ENCODE data around the gene SLFN5.
"Not testable (repeated sequence)": the region's sequence is repeated elsewhere in the genome, so short reads cannot be mapped to it uniquely, and the experiment has no call there.

The SLFN5 gene

DNA sequence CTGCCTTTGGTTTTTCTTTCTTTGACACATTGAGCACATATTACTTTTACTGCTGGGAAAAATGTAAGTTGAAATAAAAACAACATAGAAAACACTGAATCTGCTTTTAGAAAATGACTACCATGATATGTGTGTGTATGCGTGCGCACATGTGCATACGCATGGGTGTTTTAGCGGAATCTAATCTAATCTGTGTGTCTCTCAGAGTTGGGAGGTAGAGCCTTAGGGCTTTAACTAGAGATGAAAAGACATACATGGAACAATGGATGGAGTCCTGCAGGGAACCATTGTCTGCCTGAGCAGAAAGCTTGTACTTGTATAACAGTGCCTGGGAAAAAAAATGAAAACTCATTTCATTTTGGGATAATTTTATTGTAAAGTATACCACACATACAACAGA, 12.4 kb downstream of the SLFN5 start:
- DNase-seq (ENCODE audit: low read depth), result no peak
- H3K4me3 ChIP-seq (ENCODE audit: low read length), result no peak overlapping the region
- TF ChIP-seq, protein P1, sequence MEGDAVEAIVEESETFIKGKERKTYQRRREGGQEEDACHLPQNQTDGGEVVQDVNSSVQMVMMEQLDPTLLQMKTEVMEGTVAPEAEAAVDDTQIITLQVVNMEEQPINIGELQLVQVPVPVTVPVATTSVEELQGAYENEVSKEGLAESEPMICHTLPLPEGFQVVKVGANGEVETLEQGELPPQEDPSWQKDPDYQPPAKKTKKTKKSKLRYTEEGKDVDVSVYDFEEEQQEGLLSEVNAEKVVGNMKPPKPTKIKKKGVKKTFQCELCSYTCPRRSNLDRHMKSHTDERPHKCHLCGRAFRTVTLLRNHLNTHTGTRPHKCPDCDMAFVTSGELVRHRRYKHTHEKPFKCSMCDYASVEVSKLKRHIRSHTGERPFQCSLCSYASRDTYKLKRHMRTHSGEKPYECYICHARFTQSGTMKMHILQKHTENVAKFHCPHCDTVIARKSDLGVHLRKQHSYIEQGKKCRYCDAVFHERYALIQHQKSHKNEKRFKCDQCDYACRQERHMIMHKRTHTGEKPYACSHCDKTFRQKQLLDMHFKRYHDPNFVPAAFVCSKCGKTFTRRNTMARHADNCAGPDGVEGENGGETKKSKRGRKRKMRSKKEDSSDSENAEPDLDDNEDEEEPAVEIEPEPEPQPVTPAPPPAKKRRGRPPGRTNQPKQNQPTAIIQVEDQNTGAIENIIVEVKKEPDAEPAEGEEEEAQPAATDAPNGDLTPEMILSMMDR (IDR thresholded peaks at IDR 0.05; ENCODE audit: insufficient read depth, low read depth, low read length, missing control alignments), result no peak

DNA sequence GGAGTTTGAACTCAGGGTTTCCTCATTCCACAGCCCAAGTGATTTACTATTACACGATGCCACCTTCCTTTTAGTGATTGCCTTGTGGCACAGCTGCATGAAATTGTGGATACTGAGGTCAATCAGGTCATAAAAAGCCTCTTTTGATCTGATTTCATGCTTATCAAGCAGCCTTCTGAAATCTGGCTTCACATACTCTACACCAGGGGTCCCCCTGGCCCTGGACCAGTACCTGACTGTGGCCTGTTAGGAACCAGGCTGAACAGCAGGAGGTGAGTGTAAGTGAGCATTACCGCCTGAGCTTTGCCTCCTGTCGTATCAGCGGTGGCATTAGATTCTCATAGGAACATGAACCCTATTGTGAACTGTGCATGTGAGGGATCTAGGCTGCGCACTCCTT, 13.8 kb downstream of the SLFN5 start:
- DNase-seq (ENCODE audit: low read depth), result no peak
- no peak overlapping the region for H3K4me3 ChIP-seq (ENCODE audit: low read length)
- TF ChIP-seq, protein P1 (IDR thresholded peaks at IDR 0.05; ENCODE audit: insufficient read depth, low read depth, low read length, missing control alignments), result no peak

DNA sequence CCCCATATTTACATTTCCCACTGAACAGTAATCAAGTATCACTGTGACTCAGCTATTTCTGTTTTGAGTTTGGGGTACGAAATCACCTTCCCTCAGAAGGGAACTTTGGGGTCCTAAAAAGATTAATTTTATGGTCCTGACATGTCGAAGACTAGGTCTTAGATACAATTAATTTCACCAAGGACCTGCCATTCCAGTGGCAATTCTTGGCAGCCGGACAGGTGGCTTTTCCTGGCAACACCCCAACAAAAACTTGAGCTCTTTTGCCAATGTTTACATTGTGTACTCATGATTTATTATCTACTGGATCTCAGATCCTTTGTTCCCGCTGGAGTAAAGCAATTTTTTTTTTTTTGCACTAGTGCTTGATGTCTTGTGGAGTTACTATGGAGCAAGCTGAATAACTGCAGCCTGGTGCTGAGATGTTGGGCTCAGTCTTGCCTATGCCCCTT, 14.4 kb downstream of the SLFN5 start:
- TF ChIP-seq, protein P1 (IDR thresholded peaks at IDR 0.05; ENCODE audit: insufficient read depth, low read depth, low read length, missing control alignments), result no peak
- no peak overlapping the region for H3K4me3 ChIP-seq (ENCODE audit: low read length)
- peak; percentile 89 for DNase-seq (ENCODE audit: low read depth)

DNA sequence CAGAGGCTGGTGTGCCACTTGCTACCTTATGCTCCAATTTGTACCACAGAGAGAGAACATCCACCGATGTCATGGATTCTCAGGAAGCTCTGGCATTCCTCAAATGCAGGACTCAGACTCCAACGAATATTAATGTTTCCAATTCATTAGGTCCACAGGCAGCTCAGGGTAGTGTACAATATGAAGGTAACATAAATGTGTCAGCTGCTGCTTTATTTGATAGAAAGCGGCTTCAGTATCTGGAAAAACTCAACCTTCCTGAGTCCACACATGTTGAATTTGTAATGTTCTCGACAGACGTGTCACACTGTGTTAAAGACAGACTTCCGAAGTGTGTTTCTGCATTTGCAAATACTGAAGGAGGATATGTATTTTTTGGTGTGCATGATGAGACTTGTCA, 16.1 kb downstream of the SLFN5 start:
- H3K4me3 ChIP-seq (ENCODE audit: low read length), result no peak overlapping the region
- no peak for DNase-seq (ENCODE audit: low read depth)
- TF ChIP-seq, protein P1 (IDR thresholded peaks at IDR 0.05; ENCODE audit: insufficient read depth, low read depth, low read length, missing control alignments), result no peak

DNA sequence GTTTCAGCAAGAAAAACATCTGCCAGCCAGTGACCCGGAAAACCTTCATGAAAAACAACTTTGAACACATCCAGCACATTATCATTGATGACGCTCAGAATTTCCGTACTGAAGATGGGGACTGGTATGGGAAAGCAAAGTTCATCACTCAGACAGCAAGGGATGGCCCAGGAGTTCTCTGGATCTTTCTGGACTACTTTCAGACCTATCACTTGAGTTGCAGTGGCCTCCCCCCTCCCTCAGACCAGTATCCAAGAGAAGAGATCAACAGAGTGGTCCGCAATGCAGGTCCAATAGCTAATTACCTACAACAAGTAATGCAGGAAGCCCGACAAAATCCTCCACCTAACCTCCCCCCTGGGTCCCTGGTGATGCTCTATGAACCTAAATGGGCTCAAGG, 22.2 kb downstream of the SLFN5 start:
- no peak overlapping the region for H3K4me3 ChIP-seq (ENCODE audit: low read length)
- TF ChIP-seq, protein P1 (IDR thresholded peaks at IDR 0.05; ENCODE audit: insufficient read depth, low read depth, low read length, missing control alignments), result no peak
- no peak for DNase-seq (ENCODE audit: low read depth)

DNA sequence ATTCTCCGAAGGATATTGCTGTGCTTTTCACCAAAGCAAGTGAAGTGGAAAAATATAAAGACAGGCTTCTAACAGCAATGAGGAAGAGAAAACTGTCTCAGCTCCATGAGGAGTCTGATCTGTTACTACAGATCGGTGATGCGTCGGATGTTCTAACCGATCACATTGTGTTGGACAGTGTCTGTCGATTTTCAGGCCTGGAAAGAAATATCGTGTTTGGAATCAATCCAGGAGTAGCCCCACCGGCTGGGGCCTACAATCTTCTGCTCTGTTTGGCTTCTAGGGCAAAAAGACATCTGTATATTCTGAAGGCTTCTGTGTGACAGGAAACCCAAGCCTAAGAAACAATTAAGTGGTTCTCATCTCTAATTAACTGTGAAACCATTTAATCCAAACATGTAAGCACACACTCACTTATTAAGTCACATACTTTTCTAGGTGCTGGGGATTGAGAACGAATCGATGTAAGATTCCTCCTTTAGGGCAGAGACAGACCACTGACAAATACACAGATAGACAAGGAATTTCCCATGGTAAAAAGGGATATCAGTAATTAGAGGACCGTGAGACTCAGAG, 22.8 kb downstream of the SLFN5 start:
- no peak overlapping the region for H3K4me3 ChIP-seq (ENCODE audit: low read length)
- TF ChIP-seq, protein P1 (IDR thresholded peaks at IDR 0.05; ENCODE audit: insufficient read depth, low read depth, low read length, missing control alignments), result no peak
- no peak for DNase-seq (ENCODE audit: low read depth)

DNA sequence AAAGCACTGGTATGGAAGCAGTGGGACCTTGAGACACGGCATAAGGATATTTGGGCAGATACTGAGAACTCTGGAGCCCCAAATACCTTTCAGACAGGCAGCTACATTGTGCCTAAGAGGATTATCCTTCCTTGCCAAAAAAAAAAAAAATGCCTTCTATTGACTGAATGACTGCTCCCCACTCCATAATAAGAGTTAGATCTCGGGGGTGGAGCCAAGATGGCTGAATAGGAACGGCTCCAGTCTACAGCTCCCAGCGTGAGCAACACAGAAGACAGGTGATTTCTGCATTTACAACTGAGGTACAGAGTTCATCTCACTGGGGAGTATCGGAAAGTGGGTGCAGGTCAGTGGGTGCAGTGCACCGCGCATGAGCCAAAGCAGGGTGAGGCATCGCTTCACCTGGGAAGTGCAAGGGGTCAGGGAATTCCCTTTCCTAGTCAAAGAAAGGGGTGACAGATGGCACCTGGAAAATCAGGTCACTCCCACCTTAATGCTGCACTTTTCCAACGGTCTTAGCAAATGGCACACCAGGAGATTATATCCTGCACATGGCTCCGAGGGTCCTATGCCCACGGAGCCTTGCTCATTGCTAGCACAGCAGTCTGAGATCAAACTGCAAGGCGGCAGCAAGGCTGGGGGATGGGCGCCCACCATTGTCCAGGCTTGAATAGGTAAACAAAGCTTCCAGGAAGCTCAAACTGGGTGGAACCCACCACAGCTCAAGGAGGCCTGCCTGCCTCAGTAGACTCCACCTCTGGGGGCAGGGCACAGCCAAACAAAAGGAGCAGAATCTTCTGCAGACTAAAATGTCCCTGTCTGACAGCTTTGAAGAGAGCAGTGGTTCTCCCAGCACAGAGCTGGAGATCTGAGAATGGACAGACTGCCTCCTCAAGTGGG, 31.5 kb downstream of the SLFN5 start:
- not testable (repeated sequence) for DNase-seq (ENCODE audit: low read depth); H3K4me3 ChIP-seq (ENCODE audit: low read length)

DNA sequence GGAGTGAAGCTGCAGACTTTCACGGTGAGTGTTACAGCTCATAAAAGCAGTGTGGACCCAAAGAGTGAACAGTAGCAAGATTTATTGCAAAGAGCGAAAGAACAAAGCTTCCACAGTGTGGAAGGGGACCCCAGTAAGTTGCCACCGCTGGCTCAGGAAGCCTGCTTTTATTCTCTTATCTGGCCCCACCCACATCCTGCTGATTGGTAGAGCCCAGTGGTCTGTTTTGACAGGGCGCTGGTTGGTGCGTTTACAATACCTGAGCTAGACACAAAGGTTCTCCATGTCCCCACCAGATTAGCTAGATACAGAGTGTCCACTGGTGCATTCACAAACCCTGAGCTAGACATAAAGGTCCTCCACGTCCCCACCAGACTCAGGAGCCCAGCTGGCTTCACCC, 35.6 kb downstream of the SLFN5 start:
- H3K4me3 ChIP-seq (ENCODE audit: low read length); DNase-seq (ENCODE audit: low read depth): not testable (repeated sequence)

DNA sequence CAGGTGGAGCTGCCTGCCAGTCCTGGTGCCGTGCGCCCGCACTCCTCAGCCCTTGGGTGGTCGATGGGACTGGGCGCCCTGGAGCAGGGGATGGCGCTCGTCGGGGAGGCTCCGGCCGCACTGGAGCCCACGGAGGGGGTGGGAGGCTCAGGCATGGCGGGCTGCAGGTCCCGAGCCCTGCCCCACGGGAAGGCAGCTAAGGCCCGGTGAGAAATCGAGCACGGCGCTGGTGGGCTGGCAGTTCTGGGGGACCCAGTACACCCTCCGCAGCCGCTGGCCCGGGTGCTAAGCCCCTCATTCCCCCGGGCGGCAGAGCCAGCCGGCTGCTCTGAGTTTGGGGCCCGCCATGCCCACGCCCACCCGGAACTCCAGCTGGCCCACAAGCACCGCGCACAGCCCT, 36.0 kb downstream of the SLFN5 start:
- H3K4me3 ChIP-seq (ENCODE audit: low read length); DNase-seq (ENCODE audit: low read depth): not testable (repeated sequence)
